ENCODE results near the gene MED22. TPM values are rescaled to one million over a fixed set of nuclear protein-coding genes. Genes with fewer than 3 reads are reported as not detected.

Gene MED22
- total and polyA plus RNA-seq, 2 experiments from 2014 or later = 20.9 to 85.7 TPM

Small RNAs within 50 kb of the gene (small RNA-seq; reads per million reads assigned to genes)
- gene RF00019 (ENCODE audit: low replicate concordance) (not detected), gene SNORD24 (ENCODE audit: low replicate concordance) (not detected), gene SNORD36A (ENCODE audit: low replicate concordance) (not detected), gene SNORD36B (ENCODE audit: low replicate concordance) (not detected), gene SNORD36C (ENCODE audit: low replicate concordance) (not detected)

Other genes starting within 250 kb of the MED22 start
- 15.5 and 20.3 TPM in 2 replicates for gene RALGDS, start 226.9 kb downstream of the MED22 start, total RNA-seq (2014; rRNA removed; shearing (Covaris generic))
- gene RALGDS, start 226.9 kb downstream of the MED22 start, polyA plus RNA-seq (2016; fragmentation: Nextera tagmentation; extraction: Ambion mirVana) = 6.1 and 8.6 TPM in 2 replicates
- 15.7 and 22.4 TPM in 2 replicates for gene GBGT1, start 184.2 kb downstream of the MED22 start, total RNA-seq (2014; rRNA removed; shearing (Covaris generic))
- 3.7 and 4.9 TPM in 2 replicates for gene GBGT1, start 184.2 kb downstream of the MED22 start, polyA plus RNA-seq (2016; fragmentation: Nextera tagmentation; extraction: Ambion mirVana)
- not detected in 2 replicates for gene OBP2B, start 138.9 kb downstream of the MED22 start, total RNA-seq (2014; rRNA removed; shearing (Covaris generic))
- not detected in 2 replicates for gene OBP2B, start 138.9 kb downstream of the MED22 start, polyA plus RNA-seq (2016; fragmentation: Nextera tagmentation; extraction: Ambion mirVana)
- gene ABO, start 72.9 kb downstream of the MED22 start, total RNA-seq (2014; rRNA removed; shearing (Covaris generic)) = 0.16 and 0.28 TPM in 2 replicates
- 0.21 and 0.34 TPM in 2 replicates for gene ABO, start 72.9 kb downstream of the MED22 start, polyA plus RNA-seq (2016; fragmentation: Nextera tagmentation; extraction: Ambion mirVana)
- 27.1 and 27.6 TPM in 2 replicates for gene SURF6, start 11.9 kb downstream of the MED22 start, total RNA-seq (2014; rRNA removed; shearing (Covaris generic))
- 15.4 and 17.6 TPM in 2 replicates for gene SURF6, start 11.9 kb downstream of the MED22 start, polyA plus RNA-seq (2016; fragmentation: Nextera tagmentation; extraction: Ambion mirVana)
- 2,020 and 2,188 TPM in 2 replicates for gene RPL7A, start 87 bp upstream of the MED22 start, total RNA-seq (2014; rRNA removed; shearing (Covaris generic))
- gene RPL7A, start 87 bp upstream of the MED22 start, polyA plus RNA-seq (2016; fragmentation: Nextera tagmentation; extraction: Ambion mirVana) = 1,644 and 1,788 TPM in 2 replicates
- gene SURF1, start 8.4 kb upstream of the MED22 start, total RNA-seq (2014; rRNA removed; shearing (Covaris generic)) = 21.6 and 39.1 TPM in 2 replicates
- 51.5 and 52.6 TPM in 2 replicates for gene SURF1, start 8.4 kb upstream of the MED22 start, polyA plus RNA-seq (2016; fragmentation: Nextera tagmentation; extraction: Ambion mirVana)
- 32.4 and 39.9 TPM in 2 replicates for gene SURF2, start 8.4 kb upstream of the MED22 start, total RNA-seq (2014; rRNA removed; shearing (Covaris generic))
- gene SURF2, start 8.4 kb upstream of the MED22 start, polyA plus RNA-seq (2016; fragmentation: Nextera tagmentation; extraction: Ambion mirVana) = 100 and 104 TPM in 2 replicates
- gene SURF4, start 27.9 kb upstream of the MED22 start, total RNA-seq (2014; rRNA removed; shearing (Covaris generic)) = 242 and 261 TPM in 2 replicates
- gene SURF4, start 27.9 kb upstream of the MED22 start, polyA plus RNA-seq (2016; fragmentation: Nextera tagmentation; extraction: Ambion mirVana) = 66.3 and 67.7 TPM in 2 replicates
- gene STKLD1, start 28.2 kb upstream of the MED22 start, total RNA-seq (2014; rRNA removed; shearing (Covaris generic)) = not detected in 2 replicates
- gene STKLD1, start 28.2 kb upstream of the MED22 start, polyA plus RNA-seq (2016; fragmentation: Nextera tagmentation; extraction: Ambion mirVana) = 0.57 TPM in 1 of 2 replicates, not detected in the other
- gene REXO4, start 69.9 kb upstream of the MED22 start, total RNA-seq (2014; rRNA removed; shearing (Covaris generic)) = 34.3 and 36.3 TPM in 2 replicates
- 31.1 and 38.1 TPM in 2 replicates for gene REXO4, start 69.9 kb upstream of the MED22 start, polyA plus RNA-seq (2016; fragmentation: Nextera tagmentation; extraction: Ambion mirVana)
- 3.1 and 6.0 TPM in 2 replicates for gene ADAMTS13, start 74.2 kb upstream of the MED22 start, total RNA-seq (2014; rRNA removed; shearing (Covaris generic))
- 4.4 and 6.0 TPM in 2 replicates for gene ADAMTS13, start 74.2 kb upstream of the MED22 start, polyA plus RNA-seq (2016; fragmentation: Nextera tagmentation; extraction: Ambion mirVana)
- gene CACFD1, start 111.8 kb upstream of the MED22 start, total RNA-seq (2014; rRNA removed; shearing (Covaris generic)) = 12.0 and 18.2 TPM in 2 replicates
- 4.5 and 5.8 TPM in 2 replicates for gene CACFD1, start 111.8 kb upstream of the MED22 start, polyA plus RNA-seq (2016; fragmentation: Nextera tagmentation; extraction: Ambion mirVana)
- 30.9 and 39.3 TPM in 2 replicates for gene SLC2A6, start 131.0 kb upstream of the MED22 start, total RNA-seq (2014; rRNA removed; shearing (Covaris generic))
- gene SLC2A6, start 131.0 kb upstream of the MED22 start, polyA plus RNA-seq (2016; fragmentation: Nextera tagmentation; extraction: Ambion mirVana) = 17.5 and 17.6 TPM in 2 replicates
- not detected in 2 replicates for gene MYMK, start 176.8 kb upstream of the MED22 start, total RNA-seq (2014; rRNA removed; shearing (Covaris generic))
- gene MYMK, start 176.8 kb upstream of the MED22 start, polyA plus RNA-seq (2016; fragmentation: Nextera tagmentation; extraction: Ambion mirVana) = 0.54 TPM in 1 of 2 replicates, not detected in the other
- gene ADAMTSL2, start 186.6 kb upstream of the MED22 start, total RNA-seq (2014; rRNA removed; shearing (Covaris generic)) = 0.66 and 1.1 TPM in 2 replicates
- gene ADAMTSL2, start 186.6 kb upstream of the MED22 start, polyA plus RNA-seq (2016; fragmentation: Nextera tagmentation; extraction: Ambion mirVana) = 0.15 and 0.21 TPM in 2 replicates